Stimulated activated CD8-positive, alpha-beta memory T cell treated with anti-CD3 and anti-CD28 coated beads, Interleukin-4, amount 100 ng/mL, for 48 hours (primary cell): Measurements from ENCODE around the gene KPNA6.
"Not testable (repeated sequence)": the region's sequence is repeated elsewhere in the genome, so short reads cannot be mapped to it uniquely, and the experiment has no call there.

ENCODE experiments used
- DNase-seq: peaks from one replicate; pipeline ENCODE4 v3.0.0-alpha.2; 2020

KPNA6 gene

DNA sequence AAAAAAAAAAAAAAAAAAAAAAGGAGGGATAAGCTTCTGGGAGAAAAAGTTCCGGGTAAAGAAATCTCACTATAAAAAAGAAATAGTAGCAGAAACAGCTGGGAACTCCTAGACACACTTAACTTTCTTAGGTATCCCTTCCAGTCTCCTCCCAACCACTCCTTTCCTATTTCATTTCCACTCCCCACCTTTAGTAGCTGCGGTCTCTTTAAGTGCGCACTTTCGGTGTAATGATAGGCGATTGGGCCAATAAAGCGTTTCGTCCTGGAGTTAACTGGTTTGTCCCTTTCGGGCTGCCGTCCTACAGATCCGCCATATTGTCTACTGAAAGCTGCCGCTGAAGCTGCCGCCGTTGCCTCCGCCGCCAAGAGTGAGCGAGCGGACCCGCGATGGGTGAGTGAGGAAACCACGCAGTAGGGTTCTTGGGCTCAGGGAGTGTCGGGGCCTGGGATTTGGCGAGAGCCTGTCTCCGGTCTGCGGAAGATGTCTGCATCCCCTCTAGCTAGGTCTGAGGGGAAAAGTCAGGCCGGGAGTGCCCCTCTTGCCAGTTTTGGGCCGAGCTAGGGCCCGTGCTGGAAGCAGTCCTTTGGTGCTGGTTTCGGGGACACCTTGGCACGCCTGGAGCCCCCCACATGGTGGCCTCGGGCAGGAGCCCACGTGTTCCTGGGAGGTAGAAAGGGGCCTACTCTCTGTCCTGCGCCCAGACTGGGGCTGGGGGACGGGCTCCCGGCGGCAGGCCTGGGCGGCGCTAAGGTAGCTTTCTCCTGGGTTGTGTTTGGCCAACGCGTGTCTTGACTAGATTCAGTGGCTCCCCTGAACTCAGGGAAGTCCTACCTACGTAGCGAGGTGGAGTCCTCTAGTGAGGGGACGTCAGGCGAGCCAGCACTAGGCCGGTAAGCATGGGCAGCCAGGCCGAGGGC, at the start of gene KPNA6:
TSS of gene KPNA6 (plus strand) at position 315 of the 920 bp plus-strand sequence. CDS start at position 390, 75 bp downstream.
- peak; percentile 90 for DNase-seq

DNA sequence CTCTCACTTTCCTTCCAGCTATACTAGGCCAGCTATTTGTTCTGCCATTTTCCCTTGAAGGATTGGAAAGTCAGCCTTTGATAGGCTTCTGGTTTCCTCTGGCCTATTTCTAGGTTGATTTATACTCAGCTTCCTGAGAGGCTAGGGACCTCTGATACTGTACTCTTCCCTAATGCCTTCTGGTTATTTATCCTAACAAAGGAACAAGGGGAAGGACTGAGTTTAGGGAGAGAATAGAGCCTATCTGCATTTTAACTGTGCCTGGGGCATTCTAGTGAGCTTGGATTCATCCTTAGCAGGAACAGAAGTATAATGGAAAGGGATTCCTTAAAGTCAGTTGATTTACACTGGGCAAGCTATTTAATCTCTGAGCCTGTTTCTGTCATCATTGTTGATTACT, 46.9 kb upstream of the KPNA6 start:
- no peak for DNase-seq

DNA sequence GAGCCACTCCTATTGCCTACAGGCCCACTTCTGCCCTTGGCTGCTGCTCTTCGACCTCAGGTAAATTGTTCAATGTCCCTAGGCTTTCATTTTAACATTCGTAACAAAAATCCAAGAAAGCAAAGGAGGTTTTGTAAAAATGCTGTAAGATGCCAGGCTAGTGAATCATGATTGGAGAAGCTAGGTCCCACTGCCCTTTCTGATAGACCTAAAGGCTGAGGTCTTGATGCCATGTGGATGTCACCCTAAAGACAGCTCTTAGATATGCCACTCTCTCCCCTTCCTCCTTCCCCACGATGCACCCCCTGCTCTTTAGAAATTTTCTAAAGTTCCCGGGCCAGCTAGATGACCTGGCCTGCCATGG, 45.0 kb upstream of the KPNA6 start:
- DNase-seq = no peak

DNA sequence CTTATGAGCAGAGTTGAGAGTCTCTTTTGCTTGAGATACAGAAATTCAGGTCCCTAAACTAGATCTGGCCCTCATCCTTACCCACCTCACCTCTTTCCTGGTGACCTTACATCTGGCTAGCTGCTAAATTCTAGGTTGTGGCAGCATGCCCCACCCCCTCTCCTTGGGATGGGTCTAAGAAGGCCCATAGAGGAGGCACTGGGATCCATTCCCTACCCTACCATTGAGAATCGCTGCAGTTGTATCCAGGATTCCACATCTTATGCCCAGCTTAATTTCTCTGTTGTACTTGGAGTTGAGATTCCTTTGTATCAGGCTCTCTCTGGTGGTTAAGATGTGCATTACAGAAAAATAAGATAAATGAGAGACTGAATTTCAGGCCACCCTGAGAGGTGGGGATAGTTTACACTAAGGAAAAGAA, 44.6 kb upstream of the KPNA6 start:
- no peak for DNase-seq

DNA sequence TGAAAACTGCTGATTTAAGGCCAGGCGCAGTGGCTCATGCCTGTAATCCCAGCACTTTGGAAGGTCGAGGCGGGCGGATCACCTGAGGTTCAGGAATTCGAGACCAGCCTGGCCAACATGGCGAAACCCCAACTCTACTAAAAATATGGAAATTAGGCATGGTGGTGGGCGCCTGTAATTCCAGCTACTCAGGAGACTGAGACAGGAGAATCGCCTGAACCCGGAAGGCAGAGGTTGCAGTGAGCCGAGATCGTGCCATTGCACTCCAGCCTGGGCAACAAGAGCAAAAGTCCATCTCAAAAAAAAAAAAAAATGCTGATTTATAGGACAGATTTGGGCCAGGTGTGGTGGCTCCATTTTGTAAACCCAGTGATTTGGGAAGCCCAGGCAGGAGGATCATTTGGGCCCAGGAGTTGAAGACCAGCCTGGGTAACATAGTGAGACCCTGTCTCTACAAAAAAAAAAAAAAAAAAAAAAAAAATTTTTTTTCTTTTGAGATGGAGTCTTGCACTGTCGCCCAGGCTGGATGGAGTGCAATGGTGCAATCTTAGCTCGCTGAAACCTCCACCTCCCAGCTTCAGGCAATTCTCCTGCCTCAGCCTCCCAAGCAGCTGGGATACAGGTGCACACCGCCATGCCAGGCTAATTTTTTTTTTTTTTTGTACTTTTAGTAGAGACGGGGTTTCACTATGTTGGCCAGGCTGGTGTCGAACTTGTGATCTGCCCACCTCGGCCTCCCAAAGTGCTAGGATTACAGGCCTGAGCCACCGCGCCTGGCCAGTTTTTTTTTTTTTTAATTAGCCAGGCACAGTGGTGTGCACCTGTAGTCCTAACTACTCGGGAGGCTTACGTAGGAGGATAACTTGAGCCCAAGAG, 42.0 kb upstream of the KPNA6 start:
- DNase-seq = not testable (repeated sequence)

DNA sequence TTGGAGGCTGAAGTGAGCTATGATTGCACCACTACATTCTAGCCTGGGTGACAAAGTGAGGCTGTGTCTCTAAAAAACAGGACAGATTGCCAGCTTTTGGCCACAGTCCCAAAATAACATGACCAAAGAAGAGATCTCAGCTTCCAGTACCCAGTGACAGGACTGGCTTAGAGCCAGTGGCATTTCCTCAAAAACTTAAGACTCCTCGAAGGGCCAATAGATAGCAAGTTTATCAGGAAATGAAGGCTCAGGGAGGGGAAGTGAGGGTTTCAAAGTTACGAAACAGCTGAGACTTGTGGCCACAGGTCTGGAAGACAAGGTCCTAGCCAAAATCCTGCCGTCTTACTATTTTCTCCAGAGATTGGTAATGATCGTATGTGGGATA, 41.4 kb upstream of the KPNA6 start:
- DNase-seq = no peak

DNA sequence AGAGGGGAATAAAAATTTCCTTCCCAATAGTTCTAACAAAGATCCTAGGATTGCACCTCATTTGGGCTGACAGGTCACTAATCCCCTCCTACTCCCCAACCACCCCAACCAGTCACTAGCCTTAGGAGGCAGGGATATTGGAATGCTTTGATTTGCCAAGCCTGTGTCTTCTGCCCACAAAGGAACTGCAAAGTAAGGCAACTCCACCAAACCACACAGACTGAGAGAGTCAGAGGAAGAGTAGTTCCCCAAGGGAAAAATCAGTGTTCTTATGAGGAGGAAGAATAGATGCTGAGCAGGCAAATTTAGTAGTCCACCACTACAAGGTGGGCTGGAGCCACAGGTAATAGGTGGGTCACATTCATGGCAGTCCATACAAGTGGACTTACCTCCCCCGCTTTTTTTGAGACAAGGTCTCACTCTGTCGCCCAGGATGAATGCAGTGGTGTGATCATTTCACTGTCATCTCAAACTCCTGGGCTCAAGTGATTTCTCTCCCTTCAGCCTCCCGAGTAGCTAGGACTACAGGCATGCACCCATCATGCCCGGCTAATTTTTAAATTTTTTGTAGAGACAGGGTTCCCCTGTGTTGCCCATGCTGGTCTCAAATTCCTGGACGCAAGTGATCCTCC, 38.8 kb upstream of the KPNA6 start:
- no peak for DNase-seq

DNA sequence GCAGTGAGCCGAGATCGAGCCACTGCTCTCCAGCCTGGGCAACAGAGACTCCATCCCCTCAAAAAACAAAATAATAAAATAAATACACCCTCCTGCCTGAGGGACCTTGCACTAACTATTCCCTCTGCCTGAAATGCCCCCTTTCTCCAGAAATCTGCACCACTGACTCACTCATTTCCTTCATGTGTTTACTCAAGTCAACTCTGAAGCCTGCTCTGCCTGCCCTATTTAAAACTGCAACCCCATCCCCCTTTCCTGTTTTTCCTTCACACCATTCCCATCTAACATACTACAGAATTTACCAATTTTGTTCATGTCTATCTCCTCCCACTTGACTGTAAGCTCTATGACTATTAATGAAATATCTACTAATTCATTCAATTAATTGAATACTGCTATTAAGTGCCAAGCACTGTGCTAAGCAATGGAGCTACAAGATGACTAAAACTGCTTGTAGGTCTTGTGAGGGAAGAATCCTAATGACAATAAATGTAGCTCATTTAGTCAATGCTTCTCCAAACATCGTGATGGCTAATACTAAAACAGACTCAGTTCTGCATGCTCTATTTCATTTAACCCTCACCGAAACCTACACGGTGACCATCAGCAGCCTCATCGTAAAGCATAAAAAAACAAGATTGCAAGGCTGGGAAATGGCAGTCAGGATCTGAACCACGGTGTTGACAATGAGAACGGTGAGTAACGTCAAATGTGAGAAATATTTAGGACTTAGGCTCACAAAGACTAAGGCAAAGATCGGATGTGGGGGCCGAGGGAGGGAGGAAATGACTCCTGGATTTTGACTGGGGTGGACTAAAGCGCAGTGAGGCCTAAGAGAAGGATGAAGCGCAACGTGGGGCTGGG, 35.9 kb upstream of the KPNA6 start:
- DNase-seq = no peak

DNA sequence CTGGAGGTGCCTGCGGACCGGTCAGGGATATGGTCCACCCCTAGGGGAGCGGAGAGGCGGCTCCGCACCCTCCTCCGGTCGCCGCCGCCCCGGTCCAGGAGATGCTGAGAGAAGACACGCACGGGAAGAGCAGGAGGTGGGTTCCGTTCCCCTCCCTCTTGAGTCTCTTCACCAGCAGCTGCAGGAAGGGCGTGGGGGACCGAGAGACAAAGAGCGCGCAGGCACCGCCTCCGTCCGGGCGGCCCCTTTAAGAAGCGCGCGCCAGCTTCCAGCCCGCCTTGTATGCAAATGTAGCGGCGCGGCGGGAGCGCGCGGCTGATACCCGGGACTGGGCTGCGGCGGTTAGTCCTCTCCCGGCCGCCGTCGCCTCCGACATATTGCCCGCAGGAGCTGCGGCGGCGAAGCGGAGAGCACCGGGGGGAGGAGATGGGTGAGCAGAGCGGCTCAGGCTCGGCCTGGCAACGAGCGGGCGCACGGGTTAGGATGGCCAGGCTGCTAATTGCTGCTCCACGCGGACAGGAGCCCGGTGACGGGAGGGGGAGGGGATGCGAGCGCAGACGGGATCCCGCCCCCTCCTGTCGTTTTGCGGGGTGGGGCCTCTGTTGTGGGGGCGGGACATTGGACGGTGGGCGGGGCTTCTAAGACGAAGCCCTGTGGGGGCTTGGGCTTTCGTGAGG, 35.1 kb upstream of the KPNA6 start, which contains the start of gene TMEM39B:
TSS of gene TMEM39B (plus strand) at position 318 of the 677 bp plus-strand sequence. CDS start at position 427, 109 bp downstream.
- DNase-seq = peak; percentile 93

DNA sequence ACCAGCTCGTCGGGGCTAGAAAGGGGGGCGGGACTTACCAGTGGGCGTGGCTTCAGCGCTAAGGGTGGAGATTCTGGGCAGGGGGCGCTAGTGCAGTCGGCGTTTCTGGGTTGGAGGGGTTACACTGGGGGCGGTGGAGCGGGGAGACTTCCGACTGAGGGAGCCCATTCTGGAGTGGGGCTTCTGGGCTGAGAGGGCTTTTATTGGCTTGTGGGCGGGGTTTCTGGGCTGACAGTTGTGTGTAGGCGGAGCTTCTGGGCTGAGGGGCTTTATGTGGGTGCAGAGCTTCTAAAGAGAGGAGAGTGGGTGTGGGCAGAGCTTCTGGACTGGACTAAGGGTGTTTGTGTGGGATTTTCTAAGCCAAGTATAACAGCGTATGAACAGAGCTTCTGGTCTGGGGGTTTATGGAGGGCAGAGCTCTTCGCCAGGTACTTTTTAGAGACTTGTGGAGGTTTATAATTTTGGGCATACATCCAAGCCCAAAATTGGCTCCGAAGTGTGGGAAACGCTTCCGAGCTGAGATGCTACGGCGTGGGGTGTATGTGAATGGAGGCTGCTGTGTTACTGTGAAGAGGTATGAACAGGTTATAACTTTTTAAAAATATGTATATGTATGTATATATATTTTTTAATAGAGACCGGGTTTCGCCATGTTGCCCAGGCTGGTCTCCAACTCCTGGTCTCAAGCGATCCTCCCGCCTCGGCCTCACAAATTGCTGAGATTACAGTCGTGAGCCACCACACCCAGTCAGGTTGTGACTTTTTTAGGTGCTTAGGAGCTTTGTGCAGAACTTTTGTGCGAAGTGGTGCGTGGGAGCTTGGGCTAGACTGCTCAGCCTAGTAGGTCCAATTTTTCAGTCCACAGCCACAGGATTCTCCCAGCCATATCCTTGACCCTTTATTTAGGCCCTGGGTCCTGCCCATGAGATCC, 34.3 kb upstream of the KPNA6 start:
- no peak for DNase-seq

DNA sequence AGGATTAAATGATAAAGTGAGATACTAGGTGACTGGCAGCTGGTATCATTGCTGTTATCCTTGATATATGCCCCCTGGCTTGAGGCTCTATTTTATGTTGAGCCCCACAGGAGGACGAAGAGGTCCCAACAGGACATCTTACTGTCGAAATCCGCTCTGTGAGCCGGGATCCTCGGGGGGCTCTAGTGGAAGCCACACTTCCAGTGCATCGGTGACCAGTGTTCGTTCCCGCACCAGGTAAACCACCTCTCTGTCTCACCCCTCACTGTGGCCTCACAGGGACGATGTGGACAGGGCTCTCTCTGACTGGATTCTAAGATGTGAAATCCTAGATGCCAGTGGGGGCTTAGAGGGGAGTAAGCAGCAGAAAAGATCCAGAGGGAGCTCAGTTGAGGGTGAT, 33.0 kb upstream of the KPNA6 start:
- no peak for DNase-seq

DNA sequence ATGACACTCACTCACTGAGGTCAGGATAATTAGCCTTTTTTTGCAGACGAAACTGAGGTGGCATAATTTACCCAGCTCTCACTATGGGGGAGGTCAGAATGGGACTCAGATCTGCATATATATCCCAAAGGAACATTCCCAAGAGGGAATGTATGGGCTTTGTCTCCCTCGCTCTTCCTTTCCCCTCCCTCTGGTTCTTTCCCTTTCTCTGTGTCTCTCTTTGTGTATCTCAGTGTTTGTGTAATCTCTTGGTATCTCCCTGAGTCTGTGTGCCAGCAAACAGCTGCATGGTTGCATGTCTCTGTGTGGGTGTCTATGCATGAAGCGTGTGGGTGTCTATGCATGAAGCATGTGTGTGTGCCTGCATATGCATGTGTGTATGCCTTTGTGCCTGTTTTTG, 30.4 kb upstream of the KPNA6 start:
- no peak for DNase-seq

DNA sequence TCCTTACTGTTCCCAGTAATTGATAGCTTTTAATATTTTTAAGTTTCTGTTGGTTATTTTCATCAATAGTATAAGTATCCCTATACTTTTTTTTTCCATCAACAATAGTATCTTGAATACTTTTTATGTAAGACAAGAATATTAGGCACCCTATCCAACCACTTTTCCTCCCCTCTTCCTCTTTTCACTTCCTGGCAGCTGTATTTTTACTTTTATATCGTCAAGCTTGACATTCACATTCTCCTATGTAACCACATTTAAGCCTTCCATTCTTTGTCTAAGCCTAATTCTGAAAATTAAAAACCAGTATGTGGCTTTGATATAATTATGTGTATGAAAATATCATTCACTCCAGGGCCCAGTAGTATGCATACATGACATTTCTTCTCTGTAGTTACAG, 25.8 kb upstream of the KPNA6 start:
- DNase-seq = no peak

DNA sequence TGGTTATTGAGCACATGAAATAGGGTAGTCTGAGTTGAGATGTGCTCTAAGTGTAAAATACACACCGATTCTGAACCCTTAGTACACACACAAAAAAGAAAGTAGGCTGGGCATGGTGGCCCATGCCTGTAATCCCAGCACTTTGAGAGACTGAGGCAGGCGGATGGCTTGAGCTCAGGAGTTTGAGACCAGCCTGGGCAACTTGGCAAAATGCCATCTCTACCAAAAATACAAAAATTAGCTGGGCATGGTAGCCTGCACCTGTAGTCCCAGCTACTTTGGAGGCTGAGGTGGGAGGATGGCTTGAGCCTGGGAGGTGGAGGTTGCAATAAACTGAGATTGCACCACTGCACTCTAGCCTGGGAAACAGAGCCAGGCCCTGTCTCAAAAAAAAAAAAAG, 21.5 kb upstream of the KPNA6 start:
- DNase-seq = not testable (repeated sequence)

DNA sequence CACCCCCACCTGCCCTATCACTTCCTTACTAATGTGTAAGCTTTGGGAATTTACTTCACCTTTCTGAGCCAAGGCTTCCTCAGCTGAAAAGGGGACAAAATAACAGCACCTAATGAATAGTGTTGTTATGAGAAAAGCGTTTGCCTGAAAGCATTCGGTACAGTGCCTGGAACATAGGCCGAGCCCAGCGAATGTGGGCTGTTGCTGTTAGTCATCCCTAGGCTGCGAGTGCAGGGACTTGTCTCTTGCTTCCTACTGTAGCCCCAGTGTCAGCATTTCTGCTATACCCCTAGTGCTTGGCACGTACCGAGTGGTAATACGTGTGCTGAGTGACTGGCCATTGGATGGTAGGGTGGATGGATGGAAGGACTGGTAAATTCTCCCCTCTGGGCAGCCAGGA, 16.7 kb upstream of the KPNA6 start:
- no peak for DNase-seq

DNA sequence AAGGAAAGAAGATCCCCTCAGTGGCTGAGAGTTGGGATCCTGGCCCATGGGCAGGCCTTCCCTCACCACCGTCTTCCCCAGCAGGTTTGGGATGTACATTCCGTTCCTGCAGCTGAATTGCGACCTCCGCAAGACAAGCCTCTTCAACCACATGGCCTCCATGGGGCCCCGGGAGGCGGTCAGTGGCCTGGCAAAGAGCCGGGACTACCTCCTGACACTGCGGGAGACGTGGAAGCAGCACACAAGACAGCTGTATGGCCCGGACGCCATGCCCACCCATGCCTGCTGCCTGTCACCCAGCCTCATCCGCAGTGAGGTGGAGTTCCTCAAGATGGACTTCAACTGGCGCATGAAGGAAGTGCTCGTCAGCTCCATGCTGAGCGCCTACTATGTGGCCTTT, 16.3 kb upstream of the KPNA6 start:
- no peak for DNase-seq

DNA sequence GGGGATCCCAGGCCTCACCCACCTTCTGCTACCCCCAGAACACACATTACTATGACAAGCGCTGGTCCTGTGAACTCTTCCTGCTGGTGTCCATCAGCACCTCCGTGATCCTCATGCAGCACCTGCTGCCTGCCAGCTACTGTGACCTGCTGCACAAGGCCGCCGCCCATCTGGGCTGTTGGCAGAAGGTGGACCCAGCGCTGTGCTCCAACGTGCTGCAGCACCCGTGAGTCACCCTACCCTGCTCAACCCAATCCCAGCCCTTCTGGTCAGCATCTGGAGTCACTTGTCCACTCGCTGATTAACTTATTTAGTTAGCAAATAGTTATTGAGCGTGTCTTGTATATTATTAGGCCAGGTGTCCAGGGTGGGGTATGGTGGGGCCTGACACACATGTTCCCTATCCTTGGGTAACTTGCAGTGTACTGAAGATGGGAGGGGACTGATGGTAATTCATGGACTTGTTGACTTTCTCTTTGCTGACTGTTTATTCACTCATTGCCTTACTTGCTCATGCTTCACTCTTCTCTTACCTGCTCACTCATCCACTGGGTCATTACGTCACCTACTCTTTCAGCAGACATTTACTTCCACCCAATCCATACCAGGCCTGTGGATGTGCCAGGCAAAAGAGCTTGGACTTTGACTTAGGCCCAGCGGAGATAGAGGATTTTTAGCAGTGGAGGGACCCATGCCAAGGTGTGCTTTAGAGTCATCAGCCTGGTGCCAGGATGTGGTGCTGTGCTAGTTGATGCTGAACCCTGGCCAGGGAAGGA, 12.9 kb upstream of the KPNA6 start:
- no peak for DNase-seq

DNA sequence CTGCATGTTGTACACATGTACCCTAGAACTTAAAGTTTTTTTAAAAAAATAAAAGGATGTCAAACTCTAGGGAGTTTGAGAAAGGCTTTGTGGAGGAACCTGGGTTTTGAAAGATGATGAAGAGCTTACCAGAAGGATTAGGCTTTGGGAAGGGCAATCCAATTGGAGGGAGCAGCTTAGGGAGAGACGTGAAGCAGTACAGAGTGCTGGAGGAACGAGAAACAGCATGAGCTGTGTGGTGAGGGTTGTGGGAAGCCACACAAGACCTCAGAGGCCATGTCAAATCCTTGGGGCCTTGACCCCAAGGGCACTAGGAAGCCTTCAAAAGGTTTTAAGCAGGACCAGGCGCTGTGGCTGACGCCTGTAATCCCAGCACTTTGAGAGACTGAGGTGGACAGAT, 8.4 kb upstream of the KPNA6 start:
- DNase-seq = no peak

DNA sequence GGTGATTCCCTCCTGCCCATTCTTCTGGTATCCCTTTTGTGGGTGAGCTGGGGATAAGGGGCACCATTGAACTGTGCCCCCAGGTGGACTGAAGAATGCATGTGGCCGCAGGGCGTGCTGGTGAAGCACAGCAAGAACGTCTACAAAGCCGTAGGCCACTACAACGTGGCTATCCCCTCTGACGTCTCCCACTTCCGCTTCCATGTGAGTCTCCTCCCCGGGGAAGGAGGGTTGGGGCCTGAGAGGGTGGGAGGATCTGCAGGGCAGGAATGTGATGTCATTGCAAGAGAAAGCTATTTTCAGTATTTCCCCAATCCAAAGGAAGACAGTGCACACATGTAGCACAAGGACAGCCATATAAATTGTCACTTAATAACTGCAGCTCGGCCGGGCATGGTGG, 7.5 kb upstream of the KPNA6 start:
- DNase-seq = no peak
